Measurements from ENCODE around the gene ARVCF.

ARVCF gene

GRCh38 chr22:20016734-20017621 is at the start of gene ARVCF:
Gene ARVCF, minus strand, starts transcription at chr22:20016823. Its CDS starts 26,029 bp downstream, at chr22:19990794.
- DNase-seq: peak; percentile 60

- no peak for DNase-seq
Observed at GRCh38 chr22:20065896-20066616, 49.4 kb upstream of the ARVCF start.

- no peak for DNase-seq
Observed at GRCh38 chr22:20064545-20065262, 48.1 kb upstream of the ARVCF start.

GRCh38 chr22:20064140-20064480 is 47.5 kb upstream of the ARVCF start:
- no peak for DNase-seq

- DNase-seq: no peak
Observed at GRCh38 chr22:20063271-20064139, 46.9 kb upstream of the ARVCF start.

- no peak for DNase-seq
Observed at GRCh38 chr22:20062766-20063083, 46.1 kb upstream of the ARVCF start.

- DNase-seq: no peak
Observed at GRCh38 chr22:20062043-20062765, 45.6 kb upstream of the ARVCF start.

- no peak for DNase-seq
Observed at GRCh38 chr22:20061481-20061861, 44.8 kb upstream of the ARVCF start.

- no peak for DNase-seq
Observed at GRCh38 chr22:20060700-20061480, 44.3 kb upstream of the ARVCF start.

- DNase-seq: no peak
Observed at GRCh38 chr22:20058989-20059770, 42.6 kb upstream of the ARVCF start.

GRCh38 chr22:20057596-20058268 is 41.1 kb upstream of the ARVCF start:
- DNase-seq: no peak

GRCh38 chr22:20056696-20057386 is 40.2 kb upstream of the ARVCF start:
- DNase-seq: no peak

GRCh38 chr22:20056161-20056560 is 39.5 kb upstream of the ARVCF start:
- DNase-seq: no peak

- no peak for DNase-seq
Observed at GRCh38 chr22:20055654-20056053, 39.0 kb upstream of the ARVCF start.

- DNase-seq: no peak
Observed at GRCh38 chr22:20055144-20055543, 38.5 kb upstream of the ARVCF start.

GRCh38 chr22:20054485-20054884 is 37.9 kb upstream of the ARVCF start:
- DNase-seq: no peak

GRCh38 chr22:20054034-20054427 is 37.4 kb upstream of the ARVCF start:
- DNase-seq: no peak

- DNase-seq: no peak
Observed at GRCh38 chr22:20053407-20054033, 36.9 kb upstream of the ARVCF start.
